Fibroblast of lung (primary cell): ENCODE results near the gene HECTD2.

Source experiments
- EZH2 ChIP-seq: IDR thresholded peaks from 2 replicates; pipeline ENCODE4 v1.5.1; 2012; ENCODE audit warnings: low read length, control low read depth, mild to moderate bottlenecking; ENCODE audit errors: missing control alignments
- TF ChIP-seq, protein P1 (sequence below), 2 donors: IDR thresholded peaks in 1 of 2; conservative IDR thresholded peaks in 1 of 2; 1 replicate in 1 of 2; 2 replicates in 1 of 2; pipeline ENCODE4 v1.5.1; 2011 to 2012; ENCODE audit warnings: low read length in 2 of 2, control low read depth in 1 of 2, inconsistent platforms in 1 of 2, low read depth in 1 of 2, mild to moderate bottlenecking in 1 of 2

DNA sequence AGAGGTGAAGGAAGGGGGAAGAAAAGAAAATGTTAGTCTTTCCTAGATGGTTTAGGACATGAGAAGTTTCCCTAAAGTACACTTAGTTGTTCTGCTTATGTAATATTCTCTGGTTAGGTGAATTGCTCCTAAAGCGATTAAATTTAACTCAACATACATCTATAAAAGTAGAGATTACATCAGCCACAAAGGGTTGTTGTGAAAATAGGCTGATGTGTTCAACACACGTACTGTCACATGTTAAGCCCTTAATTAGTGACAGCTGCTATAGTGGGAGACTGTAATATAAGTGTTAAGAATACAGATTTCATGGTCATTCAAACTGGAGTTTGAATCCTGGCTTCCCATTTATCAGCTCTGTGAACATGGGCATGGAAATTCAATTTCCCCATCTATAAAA, 12.8 kb downstream of the HECTD2 start:
- no peak for TF ChIP-seq EZH2
- TF ChIP-seq, protein P1, sequence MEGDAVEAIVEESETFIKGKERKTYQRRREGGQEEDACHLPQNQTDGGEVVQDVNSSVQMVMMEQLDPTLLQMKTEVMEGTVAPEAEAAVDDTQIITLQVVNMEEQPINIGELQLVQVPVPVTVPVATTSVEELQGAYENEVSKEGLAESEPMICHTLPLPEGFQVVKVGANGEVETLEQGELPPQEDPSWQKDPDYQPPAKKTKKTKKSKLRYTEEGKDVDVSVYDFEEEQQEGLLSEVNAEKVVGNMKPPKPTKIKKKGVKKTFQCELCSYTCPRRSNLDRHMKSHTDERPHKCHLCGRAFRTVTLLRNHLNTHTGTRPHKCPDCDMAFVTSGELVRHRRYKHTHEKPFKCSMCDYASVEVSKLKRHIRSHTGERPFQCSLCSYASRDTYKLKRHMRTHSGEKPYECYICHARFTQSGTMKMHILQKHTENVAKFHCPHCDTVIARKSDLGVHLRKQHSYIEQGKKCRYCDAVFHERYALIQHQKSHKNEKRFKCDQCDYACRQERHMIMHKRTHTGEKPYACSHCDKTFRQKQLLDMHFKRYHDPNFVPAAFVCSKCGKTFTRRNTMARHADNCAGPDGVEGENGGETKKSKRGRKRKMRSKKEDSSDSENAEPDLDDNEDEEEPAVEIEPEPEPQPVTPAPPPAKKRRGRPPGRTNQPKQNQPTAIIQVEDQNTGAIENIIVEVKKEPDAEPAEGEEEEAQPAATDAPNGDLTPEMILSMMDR (conservative IDR thresholded peaks at IDR 0.05 in 1 of 2, IDR thresholded peaks at IDR 0.05 in 1 of 2; ENCODE audit: low read depth in 1 of 2, low read length in 2 of 2) = no peak
